Measurements from ENCODE around the gene BCKDK. TPM values are rescaled to one million over a fixed set of nuclear protein-coding genes. Genes with fewer than 3 reads are reported as not detected.

The BCKDK gene
- total RNA-seq, 2 donors from 2014 or later = 47.0 to 57.7 TPM

DNA sequence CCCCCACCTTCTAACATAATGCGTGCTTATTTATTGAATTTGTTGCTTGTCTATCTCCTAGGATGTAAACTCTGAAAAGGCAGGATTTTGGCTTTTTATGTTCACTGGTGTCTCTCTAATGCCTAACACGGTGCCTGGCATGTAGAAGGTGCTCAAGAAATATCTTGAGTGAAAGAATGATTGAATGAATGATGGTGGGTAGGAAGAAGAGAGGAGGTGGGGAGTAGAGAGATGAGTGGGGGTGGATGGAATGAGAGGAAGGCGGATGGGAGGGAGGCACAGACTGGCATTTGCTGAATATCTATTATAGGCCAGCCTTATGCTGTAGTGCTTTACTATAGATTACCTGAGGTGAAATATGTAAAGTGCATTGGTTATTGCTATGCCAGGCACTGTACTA lies 39.4 kb downstream of the BCKDK start:
- no peak overlapping the region for H3K9ac ChIP-seq (ENCODE audit: extremely low read depth, low read length, poor library complexity, severe bottlenecking)
- Mint-ChIP-seq H3K9me3 (no peaks in the 10 kb centered on the region), H3K27me3 (ENCODE audit: insufficient read depth) (peaks cover 61% of the 10 kb centered on the region), H3K36me3 (ENCODE audit: low read depth) (no peaks in the 10 kb centered on the region), H3K4me1 (no peaks in the 10 kb centered on the region), H3K4me3 (peak overlapping the region; percentile 42), H3K27ac (no peak overlapping the region)
- DNase-seq = no peak
- H3K27me3 ChIP-seq (ENCODE audit: control insufficient read depth, insufficient read depth, low read length, poor library complexity, severe bottlenecking) = peaks cover 20% of the 10 kb centered on the region
- WGBS, 2 experiments (ENCODE audit: insufficient coverage in 1 of 2, insufficient read length in 1 of 2) = 94 to 97% methylated on average over 2 to 3 of the region's 3 CpGs
- no peaks in the 10 kb centered on the region for H3K9me3 ChIP-seq (ENCODE audit: control insufficient read depth, low read length)
- no peaks in the 10 kb centered on the region for H3K4me1 ChIP-seq (ENCODE audit: control insufficient read depth, insufficient read depth, low read length)
- no peak overlapping the region for H3K4me3 ChIP-seq (ENCODE audit: low read length)
- H3K36me3 ChIP-seq (ENCODE audit: control insufficient read depth, insufficient read depth, low read length) = no peaks in the 10 kb centered on the region
- H3K27ac ChIP-seq (ENCODE audit: low read depth, low read length) = no peak overlapping the region
- TF ChIP-seq, protein P1, sequence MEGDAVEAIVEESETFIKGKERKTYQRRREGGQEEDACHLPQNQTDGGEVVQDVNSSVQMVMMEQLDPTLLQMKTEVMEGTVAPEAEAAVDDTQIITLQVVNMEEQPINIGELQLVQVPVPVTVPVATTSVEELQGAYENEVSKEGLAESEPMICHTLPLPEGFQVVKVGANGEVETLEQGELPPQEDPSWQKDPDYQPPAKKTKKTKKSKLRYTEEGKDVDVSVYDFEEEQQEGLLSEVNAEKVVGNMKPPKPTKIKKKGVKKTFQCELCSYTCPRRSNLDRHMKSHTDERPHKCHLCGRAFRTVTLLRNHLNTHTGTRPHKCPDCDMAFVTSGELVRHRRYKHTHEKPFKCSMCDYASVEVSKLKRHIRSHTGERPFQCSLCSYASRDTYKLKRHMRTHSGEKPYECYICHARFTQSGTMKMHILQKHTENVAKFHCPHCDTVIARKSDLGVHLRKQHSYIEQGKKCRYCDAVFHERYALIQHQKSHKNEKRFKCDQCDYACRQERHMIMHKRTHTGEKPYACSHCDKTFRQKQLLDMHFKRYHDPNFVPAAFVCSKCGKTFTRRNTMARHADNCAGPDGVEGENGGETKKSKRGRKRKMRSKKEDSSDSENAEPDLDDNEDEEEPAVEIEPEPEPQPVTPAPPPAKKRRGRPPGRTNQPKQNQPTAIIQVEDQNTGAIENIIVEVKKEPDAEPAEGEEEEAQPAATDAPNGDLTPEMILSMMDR (conservative IDR thresholded peaks at IDR 0.05) = no peak

DNA sequence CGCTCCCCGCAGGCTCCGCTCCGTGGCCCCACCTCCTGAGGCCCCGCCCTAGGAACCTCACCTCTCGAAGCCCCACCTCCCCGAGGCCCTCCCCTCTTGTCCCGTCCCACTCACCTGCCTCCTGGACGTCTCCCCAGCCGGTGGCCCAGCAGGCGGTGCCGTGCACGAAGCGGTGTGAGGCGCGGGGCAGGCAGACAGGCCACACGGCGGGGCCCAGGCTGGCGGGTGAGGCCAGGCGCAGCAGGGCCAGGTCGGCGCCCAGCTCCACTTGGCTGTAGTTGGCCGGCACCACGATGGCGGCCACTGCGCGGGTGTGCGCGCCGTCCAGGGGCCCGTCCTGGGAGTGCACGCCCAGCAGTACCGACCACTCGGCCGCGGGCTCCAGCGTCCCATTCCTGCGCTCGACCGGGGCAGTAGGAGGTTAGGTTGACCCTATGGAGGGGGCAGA lies 40.1 kb downstream of the BCKDK start:
- TF ChIP-seq, protein P1 (conservative IDR thresholded peaks at IDR 0.05) = no peak
- Histone ChIP-seq H3K36me3 (ENCODE audit: control insufficient read depth, insufficient read depth, low read length) (no peaks in the 10 kb centered on the region), H3K27me3 (ENCODE audit: control insufficient read depth, insufficient read depth, low read length, poor library complexity, severe bottlenecking) (peaks cover 20% of the 10 kb centered on the region), H3K27ac (ENCODE audit: low read depth, low read length) (no peak overlapping the region), H3K4me1 (ENCODE audit: control insufficient read depth, insufficient read depth, low read length) (no peaks in the 10 kb centered on the region), H3K9me3 (ENCODE audit: control insufficient read depth, low read length) (no peaks in the 10 kb centered on the region), H3K9ac (ENCODE audit: extremely low read depth, low read length, poor library complexity, severe bottlenecking) (no peak overlapping the region), H3K4me3 (ENCODE audit: low read length) (no peak overlapping the region)
- Mint-ChIP-seq H3K36me3 (ENCODE audit: low read depth) (no peaks in the 10 kb centered on the region), H3K4me1 (no peaks in the 10 kb centered on the region), H3K4me3 (peak overlapping the region; percentile 42), H3K27me3 (ENCODE audit: insufficient read depth) (peaks cover 58% of the 10 kb centered on the region), H3K9me3 (no peaks in the 10 kb centered on the region), H3K27ac (no peak overlapping the region)
- peak; percentile 87 for DNase-seq
- WGBS, 2 experiments (ENCODE audit: insufficient coverage in 1 of 2, insufficient read length in 1 of 2) = 57% methylated on average over 40 of the region's 40 CpGs; no CpG with 5 or more reads in 1 of the 2 experiments

DNA sequence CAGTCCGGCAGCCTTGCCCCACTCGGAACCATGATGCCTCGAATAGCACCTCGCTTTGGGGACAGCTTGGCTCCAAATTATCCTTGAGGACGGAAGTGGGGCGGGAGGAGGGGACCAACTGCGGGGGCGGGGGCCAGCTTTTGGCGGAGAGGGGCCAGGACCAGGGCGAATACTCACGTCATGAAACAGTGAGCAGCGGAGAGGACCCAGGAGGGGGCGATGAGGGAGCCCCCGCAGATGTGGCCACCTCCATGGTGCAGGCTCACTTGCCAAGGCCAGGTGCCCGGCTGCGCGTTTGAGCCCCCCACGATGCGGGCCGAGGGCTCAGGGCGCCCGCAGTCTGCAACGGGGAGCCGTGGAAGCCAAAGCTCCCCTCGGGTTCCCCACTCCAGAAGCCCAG lies 40.7 kb downstream of the BCKDK start:
- Mint-ChIP-seq H3K27me3 (ENCODE audit: insufficient read depth) (peaks cover 56% of the 10 kb centered on the region), H3K4me1 (no peaks in the 10 kb centered on the region), H3K4me3 (peak overlapping the region; percentile 42), H3K27ac (no peak overlapping the region), H3K9me3 (no peaks in the 10 kb centered on the region), H3K36me3 (ENCODE audit: low read depth) (no peaks in the 10 kb centered on the region)
- Histone ChIP-seq H3K9ac (ENCODE audit: extremely low read depth, low read length, poor library complexity, severe bottlenecking) (no peak overlapping the region), H3K4me1 (ENCODE audit: control insufficient read depth, insufficient read depth, low read length) (no peaks in the 10 kb centered on the region), H3K4me3 (ENCODE audit: low read length) (no peak overlapping the region), H3K9me3 (ENCODE audit: control insufficient read depth, low read length) (no peaks in the 10 kb centered on the region), H3K36me3 (ENCODE audit: control insufficient read depth, insufficient read depth, low read length) (no peaks in the 10 kb centered on the region), H3K27me3 (ENCODE audit: control insufficient read depth, insufficient read depth, low read length, poor library complexity, severe bottlenecking) (peaks cover 20% of the 10 kb centered on the region), H3K27ac (ENCODE audit: low read depth, low read length) (no peak overlapping the region)
- TF ChIP-seq, protein P1 (conservative IDR thresholded peaks at IDR 0.05) = no peak
- WGBS, 2 experiments (ENCODE audit: insufficient coverage in 1 of 2, insufficient read length in 1 of 2) = 95% methylated on average over 11 to 25 of the region's 25 CpGs
- peak; percentile 41 for DNase-seq
